ENCODE measurements around the gene ARHGAP42.

The ARHGAP42 gene

GRCh38 chr11:100830978-100831732 lies 144.1 kb downstream of the ARHGAP42 start:
- Histone ChIP-seq H2AFZ (ENCODE audit: low read length, unreplicated experiment) (no peak overlapping the region), H3K27ac (ENCODE audit: low read depth, low read length) (no peak overlapping the region), H3K79me2 (ENCODE audit: control insufficient read depth, insufficient read depth, low read length, unreplicated experiment) (no peaks in the 10 kb centered on the region), H3K27me3 (ENCODE audit: insufficient read depth, low read length) (no peaks in the 10 kb centered on the region), H3K4me3 (ENCODE audit: low read depth, low read length) (no peak overlapping the region), H3K36me3 (ENCODE audit: insufficient read depth, low read length) (no peaks in the 10 kb centered on the region), H3K4me1 (ENCODE audit: control insufficient read depth, insufficient read depth, low read length, unreplicated experiment) (peaks cover 31% of the 10 kb centered on the region)

DNA sequence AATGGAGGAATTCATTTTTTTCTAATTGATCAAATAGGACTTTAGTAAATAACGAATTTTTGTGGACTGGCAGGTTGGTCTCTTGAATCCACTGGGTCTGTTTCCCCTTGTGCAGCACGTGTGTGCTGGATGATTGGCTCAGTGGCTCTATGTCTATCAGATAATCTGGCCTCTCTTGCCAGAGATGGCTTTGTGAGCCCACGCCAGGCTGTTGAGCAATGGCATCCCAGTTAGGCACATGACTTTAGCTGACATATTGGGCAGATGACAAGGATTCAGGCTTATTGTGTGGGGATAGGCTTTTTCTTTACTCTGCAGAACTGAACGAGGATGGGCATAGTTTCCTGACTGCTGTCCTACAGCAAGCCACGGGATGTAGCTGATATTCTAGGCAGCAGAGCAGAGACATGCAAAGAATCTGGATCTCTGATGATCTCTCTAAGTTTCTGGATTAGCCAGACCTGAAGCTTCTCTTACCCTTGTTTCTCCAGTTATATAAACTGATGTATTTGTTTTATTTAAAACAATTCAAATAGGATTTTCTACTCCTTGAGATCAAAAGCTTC lies 144.9 kb downstream of the ARHGAP42 start:
- H3K36me3 ChIP-seq (ENCODE audit: insufficient read depth, low read length): no peaks in the 10 kb centered on the region
- H2AFZ ChIP-seq (ENCODE audit: low read length, unreplicated experiment): no peak overlapping the region
- H3K27ac ChIP-seq (ENCODE audit: low read depth, low read length): no peak overlapping the region
- H3K4me3 ChIP-seq (ENCODE audit: low read depth, low read length): no peak overlapping the region
- peaks cover 31% of the 10 kb centered on the region for H3K4me1 ChIP-seq (ENCODE audit: control insufficient read depth, insufficient read depth, low read length, unreplicated experiment)
- H3K27me3 ChIP-seq (ENCODE audit: insufficient read depth, low read length): no peaks in the 10 kb centered on the region
- no peaks in the 10 kb centered on the region for H3K79me2 ChIP-seq (ENCODE audit: control insufficient read depth, insufficient read depth, low read length, unreplicated experiment)

DNA sequence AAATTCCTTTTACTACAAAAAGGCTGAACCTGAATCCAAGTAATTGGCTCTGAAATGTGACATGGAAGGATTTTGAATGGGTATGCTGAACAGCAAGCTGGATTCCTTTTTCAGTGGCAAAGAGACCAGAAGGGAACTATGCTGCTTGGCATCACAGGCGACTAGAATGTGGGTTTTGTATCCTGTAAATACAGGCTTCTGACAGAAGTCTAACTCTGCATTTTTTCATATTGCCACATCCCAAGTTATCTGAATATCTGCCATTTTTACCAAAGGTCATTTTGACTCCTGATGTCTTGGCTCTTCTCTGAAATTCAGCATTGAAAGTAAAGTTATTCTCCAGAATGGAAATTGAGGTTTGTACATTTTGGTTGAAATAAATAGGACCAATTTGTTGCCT lies 145.7 kb downstream of the ARHGAP42 start:
- Histone ChIP-seq H3K27me3 (ENCODE audit: insufficient read depth, low read length) (no peaks in the 10 kb centered on the region), H3K4me3 (ENCODE audit: low read depth, low read length) (no peak overlapping the region), H3K4me1 (ENCODE audit: control insufficient read depth, insufficient read depth, low read length, unreplicated experiment) (peaks cover 31% of the 10 kb centered on the region), H3K36me3 (ENCODE audit: insufficient read depth, low read length) (no peaks in the 10 kb centered on the region), H3K79me2 (ENCODE audit: control insufficient read depth, insufficient read depth, low read length, unreplicated experiment) (no peaks in the 10 kb centered on the region), H3K27ac (ENCODE audit: low read depth, low read length) (no peak overlapping the region), H2AFZ (ENCODE audit: low read length, unreplicated experiment) (no peak overlapping the region)

DNA sequence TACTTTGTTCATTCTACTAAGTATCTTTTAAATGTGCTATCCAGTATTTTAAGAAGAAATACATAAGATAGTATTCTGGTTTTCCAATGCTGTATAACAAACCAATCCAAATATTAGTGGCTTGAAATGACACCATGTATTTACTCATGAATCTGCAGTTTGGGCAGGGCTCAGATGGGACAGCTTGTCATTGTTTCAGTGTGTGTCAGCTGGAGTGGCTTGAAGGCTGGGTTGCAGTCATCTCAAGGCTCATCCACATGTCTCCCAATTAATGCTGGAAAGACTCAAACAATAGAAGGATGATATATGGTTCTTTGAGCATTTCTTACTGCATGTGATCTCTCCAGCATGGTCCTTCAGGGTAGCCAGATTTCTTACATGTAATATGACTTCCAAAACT lies 146.2 kb downstream of the ARHGAP42 start:
- no peaks in the 10 kb centered on the region for H3K79me2 ChIP-seq (ENCODE audit: control insufficient read depth, insufficient read depth, low read length, unreplicated experiment)
- no peak overlapping the region for H3K4me3 ChIP-seq (ENCODE audit: low read depth, low read length)
- peaks cover 26% of the 10 kb centered on the region for H3K4me1 ChIP-seq (ENCODE audit: control insufficient read depth, insufficient read depth, low read length, unreplicated experiment)
- no peak overlapping the region for H2AFZ ChIP-seq (ENCODE audit: low read length, unreplicated experiment)
- no peak overlapping the region for H3K27ac ChIP-seq (ENCODE audit: low read depth, low read length)
- H3K36me3 ChIP-seq (ENCODE audit: insufficient read depth, low read length): no peaks in the 10 kb centered on the region
- no peaks in the 10 kb centered on the region for H3K27me3 ChIP-seq (ENCODE audit: insufficient read depth, low read length)

DNA sequence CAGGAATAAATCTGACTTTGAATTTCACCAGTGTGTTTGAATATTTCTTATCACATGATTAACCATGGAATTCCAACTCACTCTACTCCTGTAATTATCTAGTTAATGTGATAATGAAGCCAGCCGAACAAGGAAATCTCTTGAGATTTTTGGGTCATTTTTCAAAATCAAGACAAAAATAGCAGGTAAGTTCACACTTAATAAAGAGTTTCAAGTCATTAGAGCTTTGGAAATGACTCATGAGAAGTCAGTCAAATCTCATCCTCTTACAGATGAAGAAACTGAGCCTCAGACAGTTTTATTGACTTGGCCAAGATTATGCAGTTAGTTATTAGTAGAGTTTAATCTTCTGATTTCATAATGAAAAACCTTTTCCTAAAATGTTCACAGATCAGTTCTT lies 148.8 kb downstream of the ARHGAP42 start:
- H2AFZ ChIP-seq (ENCODE audit: low read length, unreplicated experiment): no peak overlapping the region
- H3K4me1 ChIP-seq (ENCODE audit: control insufficient read depth, insufficient read depth, low read length, unreplicated experiment): peaks cover 26% of the 10 kb centered on the region
- H3K4me3 ChIP-seq (ENCODE audit: low read depth, low read length): no peak overlapping the region
- no peak overlapping the region for H3K27ac ChIP-seq (ENCODE audit: low read depth, low read length)
- no peaks in the 10 kb centered on the region for H3K79me2 ChIP-seq (ENCODE audit: control insufficient read depth, insufficient read depth, low read length, unreplicated experiment)
- no peaks in the 10 kb centered on the region for H3K36me3 ChIP-seq (ENCODE audit: insufficient read depth, low read length)
- no peaks in the 10 kb centered on the region for H3K27me3 ChIP-seq (ENCODE audit: insufficient read depth, low read length)

- Histone ChIP-seq H3K79me2 (ENCODE audit: control insufficient read depth, insufficient read depth, low read length, unreplicated experiment) (no peaks in the 10 kb centered on the region), H3K4me1 (ENCODE audit: control insufficient read depth, insufficient read depth, low read length, unreplicated experiment) (peaks cover 11% of the 10 kb centered on the region), H3K4me3 (ENCODE audit: low read depth, low read length) (no peak overlapping the region), H2AFZ (ENCODE audit: low read length, unreplicated experiment) (no peak overlapping the region), H3K36me3 (ENCODE audit: insufficient read depth, low read length) (no peaks in the 10 kb centered on the region), H3K27ac (ENCODE audit: low read depth, low read length) (no peak overlapping the region), H3K27me3 (ENCODE audit: insufficient read depth, low read length) (no peaks in the 10 kb centered on the region)
These were observed 150.2 kb downstream of the ARHGAP42 start for GRCh38 chr11:100837311-100837710.

DNA sequence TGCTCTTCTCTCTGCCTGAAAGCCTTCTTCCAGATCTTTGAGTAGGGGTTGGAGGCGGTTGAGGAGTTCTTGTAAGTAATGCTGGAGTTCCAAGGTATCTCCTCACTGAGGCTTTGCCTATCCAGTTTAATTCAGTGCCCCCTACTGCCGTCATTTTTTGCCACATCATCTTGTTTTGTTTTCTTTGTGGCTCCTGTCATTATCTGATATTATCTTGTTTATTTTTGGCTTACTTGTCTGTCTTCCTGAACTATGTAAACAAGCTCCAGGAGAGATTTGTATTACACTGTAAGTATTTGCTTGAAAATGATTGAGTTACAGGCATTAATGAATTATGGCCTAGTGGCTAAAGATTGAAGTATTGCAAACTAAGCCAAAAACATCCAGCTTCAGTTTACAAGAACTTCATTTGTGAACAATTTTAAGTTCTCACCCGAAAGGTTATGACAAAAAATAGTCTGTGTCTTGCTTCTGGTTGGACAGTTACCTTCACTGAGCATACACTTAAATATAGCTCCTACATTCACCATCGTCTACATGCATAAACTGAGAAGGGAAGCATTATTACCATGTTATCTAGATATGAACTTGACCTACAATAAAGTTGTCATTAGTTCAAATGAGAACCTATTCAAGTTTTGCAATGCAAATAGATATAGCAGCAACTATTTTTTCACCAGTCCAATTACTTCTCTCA lies 154.8 kb downstream of the ARHGAP42 start:
- Histone ChIP-seq H3K27me3 (ENCODE audit: insufficient read depth, low read length) (no peaks in the 10 kb centered on the region), H3K4me3 (ENCODE audit: low read depth, low read length) (no peak overlapping the region), H3K36me3 (ENCODE audit: insufficient read depth, low read length) (no peaks in the 10 kb centered on the region), H3K4me1 (ENCODE audit: control insufficient read depth, insufficient read depth, low read length, unreplicated experiment) (no peaks in the 10 kb centered on the region), H3K79me2 (ENCODE audit: control insufficient read depth, insufficient read depth, low read length, unreplicated experiment) (no peaks in the 10 kb centered on the region), H2AFZ (ENCODE audit: low read length, unreplicated experiment) (no peak overlapping the region), H3K27ac (ENCODE audit: low read depth, low read length) (no peak overlapping the region)

GRCh38 chr11:100847696-100848216 lies 160.7 kb downstream of the ARHGAP42 start:
- H3K4me3 ChIP-seq (ENCODE audit: low read depth, low read length): no peak overlapping the region
- no peaks in the 10 kb centered on the region for H3K27me3 ChIP-seq (ENCODE audit: insufficient read depth, low read length)
- no peak overlapping the region for H2AFZ ChIP-seq (ENCODE audit: low read length, unreplicated experiment)
- no peak overlapping the region for H3K27ac ChIP-seq (ENCODE audit: low read depth, low read length)
- H3K36me3 ChIP-seq (ENCODE audit: insufficient read depth, low read length): no peaks in the 10 kb centered on the region
- no peaks in the 10 kb centered on the region for H3K79me2 ChIP-seq (ENCODE audit: control insufficient read depth, insufficient read depth, low read length, unreplicated experiment)
- H3K4me1 ChIP-seq (ENCODE audit: control insufficient read depth, insufficient read depth, low read length, unreplicated experiment): peaks cover 21% of the 10 kb centered on the region

- peak overlapping the region; percentile 39; the same call in 1 of the 2 replicates for H3K4me3 ChIP-seq (ENCODE audit: low read depth, low read length)
- H3K36me3 ChIP-seq (ENCODE audit: insufficient read depth, low read length): no peaks in the 10 kb centered on the region
- peaks cover 21% of the 10 kb centered on the region for H3K4me1 ChIP-seq (ENCODE audit: control insufficient read depth, insufficient read depth, low read length, unreplicated experiment)
- H2AFZ ChIP-seq (ENCODE audit: low read length, unreplicated experiment): peak overlapping the region; percentile 71
- no peaks in the 10 kb centered on the region for H3K79me2 ChIP-seq (ENCODE audit: control insufficient read depth, insufficient read depth, low read length, unreplicated experiment)
- no peaks in the 10 kb centered on the region for H3K27me3 ChIP-seq (ENCODE audit: insufficient read depth, low read length)
- H3K27ac ChIP-seq (ENCODE audit: low read depth, low read length): peak overlapping the region; percentile 69
These were observed 162.2 kb downstream of the ARHGAP42 start for GRCh38 chr11:100849009-100849900.

DNA sequence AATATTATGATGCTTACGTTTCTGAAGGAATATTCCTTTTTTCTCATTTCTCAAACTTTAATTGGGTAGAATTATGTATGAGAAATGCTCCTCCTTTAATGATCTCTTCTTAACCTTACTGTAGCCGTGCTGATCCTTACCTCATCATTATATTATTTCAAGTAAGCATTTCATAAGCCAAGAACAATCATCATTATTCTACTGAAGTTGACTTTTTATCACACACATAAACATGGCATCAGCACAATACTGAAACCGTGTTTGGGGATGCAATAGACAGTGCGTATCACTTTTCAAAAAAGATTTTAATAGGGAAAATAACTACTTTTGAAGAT lies 162.8 kb downstream of the ARHGAP42 start:
- peak overlapping the region; percentile 69 for H3K27ac ChIP-seq (ENCODE audit: low read depth, low read length)
- no peaks in the 10 kb centered on the region for H3K27me3 ChIP-seq (ENCODE audit: insufficient read depth, low read length)
- H3K4me1 ChIP-seq (ENCODE audit: control insufficient read depth, insufficient read depth, low read length, unreplicated experiment): peaks cover 21% of the 10 kb centered on the region
- peak overlapping the region; percentile 39; the same call in 1 of the 2 replicates for H3K4me3 ChIP-seq (ENCODE audit: low read depth, low read length)
- peak overlapping the region; percentile 71 for H2AFZ ChIP-seq (ENCODE audit: low read length, unreplicated experiment)
- no peaks in the 10 kb centered on the region for H3K36me3 ChIP-seq (ENCODE audit: insufficient read depth, low read length)
- H3K79me2 ChIP-seq (ENCODE audit: control insufficient read depth, insufficient read depth, low read length, unreplicated experiment): no peaks in the 10 kb centered on the region

Measured in ACC112 (cell line).